WTC11 (cell line): ENCODE results near the gene EBP. TPM values are rescaled to one million over a fixed set of nuclear protein-coding genes. Genes with fewer than 3 reads are reported as not detected.

Experiments
- ATAC-seq: fragments of 200-7000 bp; cut with Tn5 transposase; 2 replicates; pipeline ENCODE4 v1.10.0; 2021; ENCODE audit warnings: mild to moderate bottlenecking, moderate library complexity
- CTCF ChIA-PET: fragments of 300-600 bp; sonication (Branson Sonifier 250); formaldehyde crosslinking; loops from one replicate; lab custom pipeline; 2021; ENCODE audit warnings: antibody characterized with exemption; lab: Charles Lee
- POLR2A ChIA-PET: fragments of 350-600 bp; sonication (Branson Sonifier 250); formaldehyde crosslinking; loops from one replicate; lab custom pipeline; 2021; ENCODE audit warnings: antibody characterized with exemption; lab: Charles Lee
- DNase-seq: peaks from one replicate; pipeline ENCODE4 v3.0.0; 2021; ENCODE audit warnings: low spot score
- H3K27ac Mint-ChIP-seq: 2 replicates; pipeline ENCODE4 v1.8.0; 2021; ENCODE audit warnings: mixed read lengths
- H3K27me3 Mint-ChIP-seq: 2 replicates; pipeline ENCODE4 v1.8.0; 2021; ENCODE audit warnings: low read depth, mild to moderate bottlenecking, moderate library complexity, mixed read lengths
- H3K36me3 Mint-ChIP-seq: 2 replicates; pipeline ENCODE4 v1.8.0; 2021; ENCODE audit warnings: mixed read lengths
- H3K4me1 Mint-ChIP-seq: 2 replicates; pipeline ENCODE4 v1.8.0; 2022; ENCODE audit warnings: mixed read lengths
- H3K4me3 Mint-ChIP-seq: 2 replicates; pipeline ENCODE4 v1.8.0; 2021; ENCODE audit warnings: mild to moderate bottlenecking, moderate library complexity, mixed read lengths
- H3K9me3 Mint-ChIP-seq: 2 replicates; pipeline ENCODE4 v1.8.0; 2021; ENCODE audit warnings: mixed read lengths
- ARID4B ChIP-seq: sonication (generic); formaldehyde crosslinking; IDR thresholded peaks from 2 replicates; pipeline ENCODE4 v1.8.0; 2023; ENCODE audit warnings: missing genetic modification reagents, mild to moderate bottlenecking, borderline replicate concordance
- EMX1 ChIP-seq: fragments of 250-450 bp; sonication (Bioruptor Pico); IDR thresholded peaks from 2 replicates; pipeline ENCODE4 v1.8.0; 2021; ENCODE audit warnings: mild to moderate bottlenecking
- FOXP1 ChIP-seq: sonication (generic); formaldehyde crosslinking; IDR thresholded peaks from 2 replicates; pipeline ENCODE4 v1.8.0; 2022; ENCODE audit warnings: missing genetic modification reagents, mild to moderate bottlenecking, moderate library complexity, borderline replicate concordance
- HMGXB4 ChIP-seq: sonication (generic); formaldehyde crosslinking; IDR thresholded peaks from 2 replicates; pipeline ENCODE4 v1.8.1; 2023; ENCODE audit warnings: mild to moderate bottlenecking, moderate library complexity, missing genetic modification reagents
- JAZF1 ChIP-seq: fragments of 250-450 bp; sonication (Bioruptor Pico); IDR thresholded peaks from 2 replicates; pipeline ENCODE4 v1.9.0; 2021; ENCODE audit warnings: moderate library complexity, mild to moderate bottlenecking, inconsistent platforms
- MAX ChIP-seq: sonication (generic); formaldehyde crosslinking; IDR thresholded peaks from 2 replicates; pipeline ENCODE4 v1.8.0; 2022; ENCODE audit warnings: mild to moderate bottlenecking, missing genetic modification reagents
- TP53 ChIP-seq: sonication (generic); formaldehyde crosslinking; IDR thresholded peaks from 2 replicates; pipeline ENCODE4 v1.8.1; 2023; ENCODE audit warnings: mild to moderate bottlenecking, missing genetic modification reagents
- ZNF138 ChIP-seq: sonication (generic); formaldehyde crosslinking; conservative IDR thresholded peaks from 2 replicates; pipeline ENCODE4 v1.8.1; 2022; ENCODE audit warnings: mild to moderate bottlenecking, moderate library complexity, missing genetic modification reagents
- ZNF281 ChIP-seq: sonication (generic); formaldehyde crosslinking; IDR thresholded peaks from 2 replicates; pipeline ENCODE4 v1.8.0; 2023; ENCODE audit warnings: mild to moderate bottlenecking, missing genetic modification reagents
- total RNA-seq: library from RNA; stranded (reverse); gene quantifications from 3 replicates; pipeline ENCODE4 v1.2.3, GENCODE V29; 2021
- TF ChIP-seq, protein P1 (sequence below): sonication (generic); formaldehyde crosslinking; IDR thresholded peaks from 2 replicates; pipeline ENCODE4 v1.8.1; 2023; ENCODE audit warnings: mild to moderate bottlenecking, missing genetic modification reagents, borderline replicate concordance
- TF ChIP-seq, protein P2 (sequence below): sonication (generic); formaldehyde crosslinking; conservative IDR thresholded peaks from 2 replicates; pipeline ENCODE4 v1.8.1; 2023; ENCODE audit warnings: mild to moderate bottlenecking, low read depth, missing genetic modification reagents, moderate library complexity

Gene EBP
- total RNA-seq, 1 experiment from 2014 or later: 129 TPM

DNA sequence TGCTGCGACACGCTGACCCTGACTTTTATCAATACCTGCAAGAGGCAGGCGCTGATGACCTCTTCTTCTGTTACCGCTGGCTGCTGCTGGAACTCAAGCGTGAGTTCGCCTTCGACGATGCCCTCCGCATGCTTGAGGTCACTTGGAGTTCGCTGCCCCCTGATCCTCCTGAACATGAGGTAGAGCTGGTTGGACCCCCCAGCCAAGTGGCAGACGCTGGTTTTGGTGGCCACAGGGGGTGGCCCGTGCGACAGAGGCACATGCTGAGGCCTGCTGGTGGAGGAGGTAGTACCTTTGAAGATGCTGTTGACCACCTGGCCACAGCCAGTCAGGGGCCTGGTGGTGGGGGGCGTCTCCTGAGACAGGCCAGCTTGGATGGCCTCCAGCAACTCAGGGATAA is 38.4 kb downstream of the EBP start:
- Mint-ChIP-seq H3K4me1 (peaks cover 4% of the 10 kb centered on the region; the same call in 1 of the 2 replicates), H3K4me3 (no peak overlapping the region), H3K36me3 (peaks cover 8% of the 10 kb centered on the region), H3K27me3 (no peaks in the 10 kb centered on the region), H3K27ac (no peak overlapping the region), H3K9me3 (no peaks in the 10 kb centered on the region)
- DNase-seq (no peak), ATAC-seq (no peak)
- POLR2A ChIA-PET: no interaction called here
- CTCF ChIA-PET: no interaction called here
- no peak for TF ChIP-seq ZNF138 (CRISPR knock-in tag)
- TF ChIP-seq TP53: no peak
- TF ChIP-seq, protein P1, sequence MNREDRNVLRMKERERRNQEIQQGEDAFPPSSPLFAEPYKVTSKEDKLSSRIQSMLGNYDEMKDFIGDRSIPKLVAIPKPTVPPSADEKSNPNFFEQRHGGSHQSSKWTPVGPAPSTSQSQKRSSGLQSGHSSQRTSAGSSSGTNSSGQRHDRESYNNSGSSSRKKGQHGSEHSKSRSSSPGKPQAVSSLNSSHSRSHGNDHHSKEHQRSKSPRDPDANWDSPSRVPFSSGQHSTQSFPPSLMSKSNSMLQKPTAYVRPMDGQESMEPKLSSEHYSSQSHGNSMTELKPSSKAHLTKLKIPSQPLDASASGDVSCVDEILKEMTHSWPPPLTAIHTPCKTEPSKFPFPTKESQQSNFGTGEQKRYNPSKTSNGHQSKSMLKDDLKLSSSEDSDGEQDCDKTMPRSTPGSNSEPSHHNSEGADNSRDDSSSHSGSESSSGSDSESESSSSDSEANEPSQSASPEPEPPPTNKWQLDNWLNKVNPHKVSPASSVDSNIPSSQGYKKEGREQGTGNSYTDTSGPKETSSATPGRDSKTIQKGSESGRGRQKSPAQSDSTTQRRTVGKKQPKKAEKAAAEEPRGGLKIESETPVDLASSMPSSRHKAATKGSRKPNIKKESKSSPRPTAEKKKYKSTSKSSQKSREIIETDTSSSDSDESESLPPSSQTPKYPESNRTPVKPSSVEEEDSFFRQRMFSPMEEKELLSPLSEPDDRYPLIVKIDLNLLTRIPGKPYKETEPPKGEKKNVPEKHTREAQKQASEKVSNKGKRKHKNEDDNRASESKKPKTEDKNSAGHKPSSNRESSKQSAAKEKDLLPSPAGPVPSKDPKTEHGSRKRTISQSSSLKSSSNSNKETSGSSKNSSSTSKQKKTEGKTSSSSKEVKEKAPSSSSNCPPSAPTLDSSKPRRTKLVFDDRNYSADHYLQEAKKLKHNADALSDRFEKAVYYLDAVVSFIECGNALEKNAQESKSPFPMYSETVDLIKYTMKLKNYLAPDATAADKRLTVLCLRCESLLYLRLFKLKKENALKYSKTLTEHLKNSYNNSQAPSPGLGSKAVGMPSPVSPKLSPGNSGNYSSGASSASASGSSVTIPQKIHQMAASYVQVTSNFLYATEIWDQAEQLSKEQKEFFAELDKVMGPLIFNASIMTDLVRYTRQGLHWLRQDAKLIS: no peak
- no peak for TF ChIP-seq ZNF281 (CRISPR knock-in tag)
- no peak for TF ChIP-seq EMX1 (CRISPR knock-in tag)
- TF ChIP-seq HMGXB4 (CRISPR knock-in tag): no peak
- no peak for TF ChIP-seq FOXP1 (CRISPR knock-in tag)
- TF ChIP-seq ARID4B: no peak
- TF ChIP-seq, protein P2, sequence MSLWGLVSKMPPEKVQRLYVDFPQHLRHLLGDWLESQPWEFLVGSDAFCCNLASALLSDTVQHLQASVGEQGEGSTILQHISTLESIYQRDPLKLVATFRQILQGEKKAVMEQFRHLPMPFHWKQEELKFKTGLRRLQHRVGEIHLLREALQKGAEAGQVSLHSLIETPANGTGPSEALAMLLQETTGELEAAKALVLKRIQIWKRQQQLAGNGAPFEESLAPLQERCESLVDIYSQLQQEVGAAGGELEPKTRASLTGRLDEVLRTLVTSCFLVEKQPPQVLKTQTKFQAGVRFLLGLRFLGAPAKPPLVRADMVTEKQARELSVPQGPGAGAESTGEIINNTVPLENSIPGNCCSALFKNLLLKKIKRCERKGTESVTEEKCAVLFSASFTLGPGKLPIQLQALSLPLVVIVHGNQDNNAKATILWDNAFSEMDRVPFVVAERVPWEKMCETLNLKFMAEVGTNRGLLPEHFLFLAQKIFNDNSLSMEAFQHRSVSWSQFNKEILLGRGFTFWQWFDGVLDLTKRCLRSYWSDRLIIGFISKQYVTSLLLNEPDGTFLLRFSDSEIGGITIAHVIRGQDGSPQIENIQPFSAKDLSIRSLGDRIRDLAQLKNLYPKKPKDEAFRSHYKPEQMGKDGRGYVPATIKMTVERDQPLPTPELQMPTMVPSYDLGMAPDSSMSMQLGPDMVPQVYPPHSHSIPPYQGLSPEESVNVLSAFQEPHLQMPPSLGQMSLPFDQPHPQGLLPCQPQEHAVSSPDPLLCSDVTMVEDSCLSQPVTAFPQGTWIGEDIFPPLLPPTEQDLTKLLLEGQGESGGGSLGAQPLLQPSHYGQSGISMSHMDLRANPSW: no peak
- no peak for TF ChIP-seq MAX
- no peak for TF ChIP-seq JAZF1 (CRISPR knock-in tag)
